HCT116 (cell line): ENCODE results near the gene FGFBP2. TPM values are rescaled to one million over a fixed set of nuclear protein-coding genes. Genes with fewer than 3 reads are reported as not detected.

ENCODE experiments used
- ATAC-seq: fragments of 200-7000 bp; cut with Tn5 transposase; 2 replicates; pipeline ENCODE4 v1.9.1; 2020; ENCODE audit warnings: mild to moderate bottlenecking, moderate library complexity
- BruUV-seq: library from RNA; stranded (reverse); fragments of 400-500 nt; replicated peaks from 2 replicates; lab custom pipeline; 2021; lab: Mats Ljungman, UMichigan
- CTCF ChIA-PET: fragments of 300-600 bp; sonication (Branson Sonifier 250); formaldehyde crosslinking; loops from one replicate; lab custom pipeline; 2021; ENCODE audit warnings: antibody characterized with exemption; lab: Charles Lee
- POLR2A ChIA-PET: fragments of 300-600, 350-600 bp; sonication (Branson Sonifier 250); formaldehyde crosslinking; loops from one replicate; lab custom pipeline; 2021; ENCODE audit warnings: antibody characterized with exemption; lab: Charles Lee
- RAD21 ChIA-PET, 2 experiments: fragments of 300-600 bp; sonication (Branson Sonifier 250); formaldehyde crosslinking; loops; one replicate each; lab custom pipeline; 2023; ENCODE audit warnings: low total read pairs in 2 of 2; ENCODE audit not compliant: uncharacterized antibody in 2 of 2, unreplicated experiment in 2 of 2, low non-redundant PET in 1 of 2; lab: Charles Lee
- DNase-seq: peaks from one replicate; pipeline ENCODE4 v3.0.0-alpha.2; 2010; ENCODE audit warnings: low read depth, low spot score
- H2AFZ ChIP-seq: fragments of 200-600 bp; shearing (Covaris generic), sonication (generic); 2 replicates; pipeline ENCODE4 v1.6.1; 2017; ENCODE audit warnings: low read depth, mixed run types, mixed read lengths, antibody characterized with exemption, low read length; ENCODE audit not compliant: poor library complexity, severe bottlenecking
- H3K27ac ChIP-seq: 2 replicates; pipeline ENCODE4 v1.5.1; 2012; ENCODE audit warnings: low read depth, low read length
- H3K27me3 ChIP-seq: fragments of 200-600 bp; sonication (generic); 2 replicates; pipeline ENCODE4 v1.6.1; 2016; ENCODE audit warnings: mixed run types, low read length, mixed read lengths; ENCODE audit not compliant: insufficient read depth
- H3K36me3 ChIP-seq, 2 experiments: fragments of 200-500 bp in 1 of 2; fragments of 200-600 bp in 1 of 2; sonication (Bioruptor generic) in 1 of 2; sonication (generic) in 1 of 2; 2 replicates each; pipeline versions ENCODE4 v1.5.1 to v1.6.1; 2014 to 2016; ENCODE audit warnings: low read length in 2 of 2, inconsistent platforms in 1 of 2, mixed read lengths in 1 of 2, mixed run types in 1 of 2; ENCODE audit not compliant: insufficient read depth in 2 of 2, control insufficient read depth in 1 of 2
- H3K4me1 ChIP-seq, 2 experiments: fragments of 200-600 bp in 1 of 2; sonication (generic) in 1 of 2; 2 replicates each; pipeline versions ENCODE4 v1.5.1 to v1.6.1; 2012 to 2017; ENCODE audit warnings: low read length in 2 of 2, inconsistent platforms in 1 of 2, mild to moderate bottlenecking in 1 of 2, mixed read lengths in 1 of 2, mixed run types in 1 of 2, moderate library complexity in 1 of 2; ENCODE audit not compliant: insufficient read depth in 2 of 2, control insufficient read depth in 1 of 2
- H3K4me2 ChIP-seq: fragments of 200-600 bp; sonication (generic); 2 replicates; pipeline ENCODE4 v1.6.1; 2017; ENCODE audit warnings: mixed run types, low read length, mixed read lengths
- H3K4me3 ChIP-seq, 2 experiments: fragments of 200-600 bp in 1 of 2; sonication (generic) in 1 of 2; replicated peaks in 1 of 2; 2 replicates each; pipeline ENCODE4 v1.5.1; 2011 to 2016; ENCODE audit warnings: low read length in 2 of 2, control low read depth in 1 of 2, low read depth in 1 of 2, mild to moderate bottlenecking in 1 of 2, mixed read lengths in 1 of 2, mixed run types in 1 of 2
- H3K79me2 ChIP-seq: fragments of 200-600 bp; sonication (generic); 2 replicates; pipeline ENCODE4 v1.6.1; 2017; ENCODE audit warnings: mild to moderate bottlenecking, mixed run types, low read length, moderate library complexity, mixed read lengths; ENCODE audit not compliant: insufficient read depth
- H3K9ac ChIP-seq: fragments of 200-600 bp; sonication (generic); 2 replicates; pipeline ENCODE4 v1.6.1; 2016; ENCODE audit warnings: low read length, mixed read lengths
- H3K9me2 ChIP-seq: fragments of 200-600 bp; sonication (generic), shearing (Covaris generic); 2 replicates; pipeline ENCODE4 v1.6.1; 2017; ENCODE audit warnings: mixed run types, mild to moderate bottlenecking, moderate library complexity; ENCODE audit not compliant: insufficient read depth
- H3K9me3 ChIP-seq, 2 experiments: fragments of 200-500 bp in 1 of 2; fragments of 200-600 bp in 1 of 2; sonication (Bioruptor generic) in 1 of 2; sonication (generic) in 1 of 2; 2 replicates each; pipeline ENCODE4 v1.6.1; 2014 to 2017; ENCODE audit warnings: low read length in 2 of 2, mixed read lengths in 2 of 2, inconsistent platforms in 1 of 2, low read depth in 1 of 2, mild to moderate bottlenecking in 1 of 2, mixed run types in 1 of 2, moderate library complexity in 1 of 2; ENCODE audit not compliant: control insufficient read depth in 1 of 2, insufficient read depth in 1 of 2
- H4K20me1 ChIP-seq: fragments of 200-600 bp; sonication (generic), shearing (Covaris generic); 2 replicates; pipeline ENCODE4 v1.6.1; 2017; ENCODE audit warnings: mixed run types, mild to moderate bottlenecking, moderate library complexity; ENCODE audit not compliant: insufficient read depth
- ATF3 ChIP-seq: IDR thresholded peaks from 2 replicates; pipeline ENCODE4 v1.6.1; 2012
- EGR1 ChIP-seq: IDR thresholded peaks from 2 replicates; pipeline ENCODE4 v1.6.1; 2012; ENCODE audit warnings: low read depth
- FOSL1 ChIP-seq: IDR thresholded peaks from 2 replicates; pipeline ENCODE4 v1.6.1; 2012; ENCODE audit warnings: low read depth
- JUND ChIP-seq: IDR thresholded peaks from 2 replicates; pipeline ENCODE4 v1.6.1; 2012
- RAD21 ChIP-seq: IDR thresholded peaks from 2 replicates; pipeline ENCODE4 v1.6.1; 2012; ENCODE audit warnings: low read depth, mild to moderate bottlenecking
- REST ChIP-seq: IDR thresholded peaks from 2 replicates; pipeline ENCODE4 v1.6.1; 2012; ENCODE audit warnings: low read depth
- TCF7L2 ChIP-seq: IDR thresholded peaks from 2 replicates; pipeline ENCODE4 v1.7.0; 2011; ENCODE audit warnings: borderline replicate concordance, inconsistent platforms; ENCODE audit not compliant: insufficient read depth, insufficient read length; ENCODE audit errors: extremely low read depth
- ZNF274 ChIP-seq: fragments of 200-500 bp; sonication (Bioruptor generic); IDR thresholded peaks from 2 replicates; pipeline ENCODE4 v1.6.1; 2014; ENCODE audit warnings: mild to moderate bottlenecking, low read depth, low read length, inconsistent platforms
- intact Hi-C: fragments of 100-400 bp; cut with micrococcal nuclease; formaldehyde crosslinking; loops from 2 replicates; pipeline ENCODE4 v1.10.0; 2022
- total RNA-seq: library from RNA; stranded (reverse); gene quantifications from one replicate; pipeline ENCODE4 v1.2.1, GENCODE V29; 2021; ENCODE audit not compliant: unreplicated experiment

Gene FGFBP2
- total RNA-seq, 1 experiment from 2014 or later = not detected

- no TSS peak for BruUV-seq
Observed at GRCh38 chr4:16000708-16001483, 37.9 kb upstream of the FGFBP2 start.

More at GRCh38 chr4:16000708-16001483, 37.9 kb upstream of the FGFBP2 start:
- H3K79me2 ChIP-seq = no peaks in the 10 kb centered on the region
- DNase-seq = no peak
- no peaks in the 10 kb centered on the region for H3K9me2 ChIP-seq
- CTCF ChIA-PET = interaction anchor here (0.6 to 3.3 kb wide), 6 partner anchors 37 to 521 kb away, joined by 3 to 37 read pairs (median 4); partner anchors contain the start of gene FGFBP2
- no peaks in the 10 kb centered on the region for H3K27me3 ChIP-seq
- POLR2A ChIA-PET = no interaction called here
- no peaks in the 10 kb centered on the region for H3K9me3 ChIP-seq
- intact Hi-C loops = loop anchor here (1.0 to 5.0 kb wide), 5 partner anchors 38 to 522 kb away; partner anchors contain the start of gene FGFBP2
- H3K4me1 ChIP-seq = peaks cover 0 to 5% of the 10 kb centered on the region in 2 experiments; a peak in 1 of 4 replicates
- no peaks in the 10 kb centered on the region for H3K36me3 ChIP-seq
- RAD21 ChIA-PET = interaction anchor here in 1 of 2 experiments (0.6 to 1.7 kb wide), 3 partner anchors 45 to 195 kb away, joined by 3 read pairs; no protein-coding TSS in a partner anchor
- TF ChIP-seq REST (no peak), ZNF274 (no peak), ATF3 (no peak), EGR1 (no peak), RAD21 (no peak), JUND (no peak), TCF7L2 (no peak), FOSL1 (no peak)
- no peak overlapping the region for H3K27ac ChIP-seq
- no peak overlapping the region for H3K9ac ChIP-seq
- no peak overlapping the region for H3K4me2 ChIP-seq
- peak; percentile 20; the same call in 1 of the 2 replicates for ATAC-seq
- H3K4me3 ChIP-seq = no peak overlapping the region
- no peak overlapping the region for H2AFZ ChIP-seq
- H4K20me1 ChIP-seq = no peaks in the 10 kb centered on the region
